ENCODE data around the gene ZEB1.

- no peak for TF ChIP-seq RAD21 (IDR thresholded peaks at IDR 0.05; ENCODE audit: insufficient read depth, low read depth, low read length)
- TF ChIP-seq, protein P1, sequence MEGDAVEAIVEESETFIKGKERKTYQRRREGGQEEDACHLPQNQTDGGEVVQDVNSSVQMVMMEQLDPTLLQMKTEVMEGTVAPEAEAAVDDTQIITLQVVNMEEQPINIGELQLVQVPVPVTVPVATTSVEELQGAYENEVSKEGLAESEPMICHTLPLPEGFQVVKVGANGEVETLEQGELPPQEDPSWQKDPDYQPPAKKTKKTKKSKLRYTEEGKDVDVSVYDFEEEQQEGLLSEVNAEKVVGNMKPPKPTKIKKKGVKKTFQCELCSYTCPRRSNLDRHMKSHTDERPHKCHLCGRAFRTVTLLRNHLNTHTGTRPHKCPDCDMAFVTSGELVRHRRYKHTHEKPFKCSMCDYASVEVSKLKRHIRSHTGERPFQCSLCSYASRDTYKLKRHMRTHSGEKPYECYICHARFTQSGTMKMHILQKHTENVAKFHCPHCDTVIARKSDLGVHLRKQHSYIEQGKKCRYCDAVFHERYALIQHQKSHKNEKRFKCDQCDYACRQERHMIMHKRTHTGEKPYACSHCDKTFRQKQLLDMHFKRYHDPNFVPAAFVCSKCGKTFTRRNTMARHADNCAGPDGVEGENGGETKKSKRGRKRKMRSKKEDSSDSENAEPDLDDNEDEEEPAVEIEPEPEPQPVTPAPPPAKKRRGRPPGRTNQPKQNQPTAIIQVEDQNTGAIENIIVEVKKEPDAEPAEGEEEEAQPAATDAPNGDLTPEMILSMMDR (IDR thresholded peaks at IDR 0.05 in 2 of 3, conservative IDR thresholded peaks at IDR 0.05 in 1 of 3; ENCODE audit: control insufficient read depth in 2 of 3, extremely low read depth in 1 of 3, insufficient read depth in 1 of 3, low read depth in 3 of 3, low read length in 3 of 3): no peak
- TF ChIP-seq SIX5 (IDR thresholded peaks at IDR 0.05; ENCODE audit: low read depth, low read length, severe bottlenecking): no peak
- no peak for TF ChIP-seq ZBTB40 (IDR thresholded peaks at IDR 0.05; ENCODE audit: borderline replicate concordance)
- no peak for TF ChIP-seq RAD51 (IDR thresholded peaks at IDR 0.05)
- TF ChIP-seq, protein P2, sequence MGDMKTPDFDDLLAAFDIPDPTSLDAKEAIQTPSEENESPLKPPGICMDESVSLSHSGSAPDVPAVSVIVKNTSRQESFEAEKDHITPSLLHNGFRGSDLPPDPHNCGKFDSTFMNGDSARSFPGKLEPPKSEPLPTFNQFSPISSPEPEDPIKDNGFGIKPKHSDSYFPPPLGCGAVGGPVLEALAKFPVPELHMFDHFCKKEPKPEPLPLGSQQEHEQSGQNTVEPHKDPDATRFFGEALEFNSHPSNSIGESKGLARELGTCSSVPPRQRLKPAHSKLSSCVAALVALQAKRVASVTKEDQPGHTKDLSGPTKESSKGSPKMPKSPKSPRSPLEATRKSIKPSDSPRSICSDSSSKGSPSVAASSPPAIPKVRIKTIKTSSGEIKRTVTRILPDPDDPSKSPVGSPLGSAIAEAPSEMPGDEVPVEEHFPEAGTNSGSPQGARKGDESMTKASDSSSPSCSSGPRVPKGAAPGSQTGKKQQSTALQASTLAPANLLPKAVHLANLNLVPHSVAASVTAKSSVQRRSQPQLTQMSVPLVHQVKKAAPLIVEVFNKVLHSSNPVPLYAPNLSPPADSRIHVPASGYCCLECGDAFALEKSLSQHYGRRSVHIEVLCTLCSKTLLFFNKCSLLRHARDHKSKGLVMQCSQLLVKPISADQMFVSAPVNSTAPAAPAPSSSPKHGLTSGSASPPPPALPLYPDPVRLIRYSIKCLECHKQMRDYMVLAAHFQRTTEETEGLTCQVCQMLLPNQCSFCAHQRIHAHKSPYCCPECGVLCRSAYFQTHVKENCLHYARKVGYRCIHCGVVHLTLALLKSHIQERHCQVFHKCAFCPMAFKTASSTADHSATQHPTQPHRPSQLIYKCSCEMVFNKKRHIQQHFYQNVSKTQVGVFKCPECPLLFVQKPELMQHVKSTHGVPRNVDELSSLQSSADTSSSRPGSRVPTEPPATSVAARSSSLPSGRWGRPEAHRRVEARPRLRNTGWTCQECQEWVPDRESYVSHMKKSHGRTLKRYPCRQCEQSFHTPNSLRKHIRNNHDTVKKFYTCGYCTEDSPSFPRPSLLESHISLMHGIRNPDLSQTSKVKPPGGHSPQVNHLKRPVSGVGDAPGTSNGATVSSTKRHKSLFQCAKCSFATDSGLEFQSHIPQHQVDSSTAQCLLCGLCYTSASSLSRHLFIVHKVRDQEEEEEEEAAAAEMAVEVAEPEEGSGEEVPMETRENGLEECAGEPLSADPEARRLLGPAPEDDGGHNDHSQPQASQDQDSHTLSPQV (IDR thresholded peaks at IDR 0.05): no peak
- TF ChIP-seq IKZF1 (conservative IDR thresholded peaks at IDR 0.05): no peak
- TF ChIP-seq RCOR1 (conservative IDR thresholded peaks at IDR 0.05; ENCODE audit: low read depth, low read length): no peak
- TF ChIP-seq POLR2A (IDR thresholded peaks at IDR 0.05; ENCODE audit: low read depth, low read length): no peak
- no peak for TF ChIP-seq BHLHE40 (IDR thresholded peaks at IDR 0.05; ENCODE audit: borderline replicate concordance in 1 of 2, low read depth in 2 of 2, low read length in 1 of 2)
- no peak for TF ChIP-seq JUND (IDR thresholded peaks at IDR 0.05; ENCODE audit: low read depth, low read length)
Observed at GRCh38 chr10:31419394-31420063, 100.5 kb downstream of the ZEB1 start.
